Tibial artery (tissue), 4 donors: ENCODE measurements around the gene PTPRN2.

Source experiments
- DNase-seq, 2 donors: peaks; one replicate each; pipeline ENCODE4 v3.0.0-alpha.2; 2019
- H3K27ac ChIP-seq, 2 donors: fragments of 200-600 bp; sonication (generic) in 1 of 2; 1 replicate in 1 of 2; 2 replicates in 1 of 2; pipeline ENCODE4 v1.5.1; 2018 to 2019; ENCODE audit warnings: mild to moderate bottlenecking in 1 of 2
- H3K27me3 ChIP-seq, 2 donors: fragments of 200-600 bp; sonication (generic) in 1 of 2; one replicate each; pipeline versions ENCODE4 v1.5.1 to v1.6.0; 2016 to 2019
- H3K36me3 ChIP-seq, 3 donors: fragments of 200-600 bp; sonication (generic) in 2 of 3; one replicate each; pipeline ENCODE4 v1.5.1; 2016 to 2019; ENCODE audit warnings: mild to moderate bottlenecking in 2 of 3
- H3K4me1 ChIP-seq, 4 donors: fragments of 200-600 bp; sonication (generic) in 2 of 4; 1 replicate in 3 of 4; 2 replicates in 1 of 4; pipeline ENCODE4 v1.5.1; 2016 to 2019
- H3K4me3 ChIP-seq, 2 donors: fragments of 200-600 bp; sonication (generic) in 1 of 2; 1 replicate in 1 of 2; 2 replicates in 1 of 2; pipeline ENCODE4 v1.5.1; 2018 to 2019; ENCODE audit warnings: mild to moderate bottlenecking in 2 of 2
- H3K9me3 ChIP-seq, 3 donors: fragments of 200-600 bp; sonication (generic) in 1 of 3; one replicate each; pipeline ENCODE4 v1.5.1; 2016 to 2019
- intact Hi-C: fragments of 100-400 bp; cut with DNase I; formaldehyde crosslinking; loops from one replicate; pipeline ENCODE4 v1.15.0; 2023; ENCODE audit warnings: low total_unique reads
- TF ChIP-seq, protein P1 (sequence below), 2 experiments: fragments of 200-600 bp in 1 of 2; fragments of 450-650 bp in 1 of 2; IDR thresholded peaks; one replicate each; pipeline ENCODE4 v1.5.1; 2017 to 2019; ENCODE audit warnings: antibody characterized with exemption in 2 of 2, mild to moderate bottlenecking in 1 of 2, moderate library complexity in 1 of 2

PTPRN2 gene

DNA sequence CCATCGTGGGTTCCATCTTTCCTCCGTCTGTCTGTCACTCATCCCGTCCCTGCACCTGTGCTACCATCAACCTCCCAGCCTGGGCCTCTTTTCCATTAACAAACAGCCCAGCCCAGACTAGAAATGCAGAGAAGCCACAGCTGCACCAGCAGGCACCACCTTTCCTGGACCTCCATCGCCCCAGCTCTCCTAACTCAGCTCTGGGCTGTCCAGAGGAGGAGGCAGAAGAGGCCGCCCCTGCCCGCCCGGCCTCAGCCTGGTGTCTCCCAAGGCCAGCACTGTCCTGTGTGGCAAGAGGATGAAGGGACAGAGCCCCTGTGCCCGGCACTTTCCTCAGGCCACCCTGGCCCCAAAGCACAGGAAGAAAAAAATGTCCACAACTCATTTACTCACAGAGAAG is 225.6 kb downstream of the PTPRN2 start:
- no peaks in the 10 kb centered on the region for H3K4me1 ChIP-seq
- TF ChIP-seq, protein P1, sequence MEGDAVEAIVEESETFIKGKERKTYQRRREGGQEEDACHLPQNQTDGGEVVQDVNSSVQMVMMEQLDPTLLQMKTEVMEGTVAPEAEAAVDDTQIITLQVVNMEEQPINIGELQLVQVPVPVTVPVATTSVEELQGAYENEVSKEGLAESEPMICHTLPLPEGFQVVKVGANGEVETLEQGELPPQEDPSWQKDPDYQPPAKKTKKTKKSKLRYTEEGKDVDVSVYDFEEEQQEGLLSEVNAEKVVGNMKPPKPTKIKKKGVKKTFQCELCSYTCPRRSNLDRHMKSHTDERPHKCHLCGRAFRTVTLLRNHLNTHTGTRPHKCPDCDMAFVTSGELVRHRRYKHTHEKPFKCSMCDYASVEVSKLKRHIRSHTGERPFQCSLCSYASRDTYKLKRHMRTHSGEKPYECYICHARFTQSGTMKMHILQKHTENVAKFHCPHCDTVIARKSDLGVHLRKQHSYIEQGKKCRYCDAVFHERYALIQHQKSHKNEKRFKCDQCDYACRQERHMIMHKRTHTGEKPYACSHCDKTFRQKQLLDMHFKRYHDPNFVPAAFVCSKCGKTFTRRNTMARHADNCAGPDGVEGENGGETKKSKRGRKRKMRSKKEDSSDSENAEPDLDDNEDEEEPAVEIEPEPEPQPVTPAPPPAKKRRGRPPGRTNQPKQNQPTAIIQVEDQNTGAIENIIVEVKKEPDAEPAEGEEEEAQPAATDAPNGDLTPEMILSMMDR (IDR thresholded peaks at IDR 0.05): no peak
- DNase-seq: peak in 1 of 2 donors; percentile 50
- H3K27ac ChIP-seq: no peak overlapping the region
- H3K4me3 ChIP-seq: no peak overlapping the region
- intact Hi-C loops: no loop called here
- H3K36me3 ChIP-seq: no peaks in the 10 kb centered on the region
- peaks cover 0 to 11% of the 10 kb centered on the region in 2 donors for H3K27me3 ChIP-seq
- H3K9me3 ChIP-seq: no peaks in the 10 kb centered on the region

DNA sequence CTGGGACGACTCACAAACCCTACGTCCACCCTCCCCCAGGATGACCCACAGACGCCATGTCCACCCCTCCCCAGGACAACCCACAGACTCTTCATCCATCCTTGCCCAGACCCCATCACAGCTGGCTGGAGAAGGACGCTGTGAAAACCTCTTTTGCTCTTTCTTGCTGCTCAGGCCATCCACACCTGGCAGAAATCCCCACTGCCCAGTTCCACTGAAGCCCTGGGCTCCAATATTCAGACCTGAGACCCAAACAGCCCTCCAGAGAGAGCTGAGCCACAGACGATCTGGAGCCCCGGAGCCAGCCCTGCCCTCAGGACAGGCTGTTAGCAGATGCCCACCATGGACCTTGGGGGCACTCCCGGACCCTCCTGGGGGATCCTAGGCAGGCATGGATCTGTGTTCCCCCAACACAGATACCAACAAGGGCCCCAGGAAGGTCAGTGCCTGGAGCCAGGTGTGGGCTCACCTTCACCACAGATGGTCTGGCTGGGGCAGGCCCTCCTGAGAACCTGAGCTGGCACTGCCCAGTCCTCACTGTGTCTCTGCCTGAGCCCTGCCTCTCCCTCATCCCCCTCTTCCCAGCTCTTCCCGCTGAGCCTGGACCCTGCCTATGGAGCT is 226.2 kb downstream of the PTPRN2 start:
- no peaks in the 10 kb centered on the region for H3K9me3 ChIP-seq
- peak in 1 of 2 donors; percentile 48 for DNase-seq
- H3K36me3 ChIP-seq: no peaks in the 10 kb centered on the region
- H3K4me1 ChIP-seq: no peaks in the 10 kb centered on the region
- H3K27me3 ChIP-seq: peaks cover 0 to 12% of the 10 kb centered on the region in 2 donors
- H3K4me3 ChIP-seq: no peak overlapping the region
- TF ChIP-seq, protein P1 (IDR thresholded peaks at IDR 0.05): no peak
- intact Hi-C loops: no loop called here
- H3K27ac ChIP-seq: no peak overlapping the region

DNA sequence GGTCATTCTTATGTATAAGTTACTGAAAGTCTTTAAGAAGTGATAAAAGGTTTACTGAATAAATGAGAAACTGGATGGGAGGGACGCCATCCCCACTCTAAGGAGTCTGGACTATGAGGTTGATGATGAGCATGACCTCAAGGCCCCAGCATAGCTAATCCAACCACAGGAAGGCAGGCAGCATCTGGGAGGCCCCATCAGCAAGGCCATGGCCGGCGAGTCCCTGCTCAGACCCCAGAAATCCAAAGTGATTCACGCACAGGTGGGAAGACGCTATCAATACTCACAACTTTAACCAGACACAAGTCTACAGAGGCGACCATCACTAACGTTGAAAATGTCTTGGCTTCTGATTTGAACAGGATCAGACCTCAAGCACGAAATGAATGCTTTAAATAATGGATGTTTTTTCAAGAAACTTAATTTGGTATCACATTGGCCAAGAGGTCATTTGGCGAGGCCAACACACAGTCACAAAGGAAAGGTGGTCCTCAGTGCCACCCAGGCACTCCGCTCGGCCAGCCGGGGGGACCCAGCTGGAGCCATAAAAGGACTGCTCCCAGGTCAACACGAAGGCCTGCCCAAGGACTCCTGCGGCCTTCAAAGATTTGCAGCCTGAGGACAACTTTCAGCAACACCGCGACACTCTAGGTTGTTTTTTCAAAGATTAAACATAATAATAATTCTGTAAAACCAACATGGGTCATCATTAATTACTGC is 228.5 kb downstream of the PTPRN2 start:
- DNase-seq: peak in 1 of 2 donors; percentile 10
- Histone ChIP-seq H3K27me3 (peaks cover 0 to 12% of the 10 kb centered on the region in 2 donors), H3K36me3 (no peaks in the 10 kb centered on the region), H3K9me3 (peaks cover 0 to 14% (median 0%) of the 10 kb centered on the region in 3 donors), H3K4me3 (no peak overlapping the region), H3K4me1 (no peaks in the 10 kb centered on the region), H3K27ac (no peak overlapping the region)
- TF ChIP-seq, protein P1 (IDR thresholded peaks at IDR 0.05): no peak
- intact Hi-C loops: no loop called here

DNA sequence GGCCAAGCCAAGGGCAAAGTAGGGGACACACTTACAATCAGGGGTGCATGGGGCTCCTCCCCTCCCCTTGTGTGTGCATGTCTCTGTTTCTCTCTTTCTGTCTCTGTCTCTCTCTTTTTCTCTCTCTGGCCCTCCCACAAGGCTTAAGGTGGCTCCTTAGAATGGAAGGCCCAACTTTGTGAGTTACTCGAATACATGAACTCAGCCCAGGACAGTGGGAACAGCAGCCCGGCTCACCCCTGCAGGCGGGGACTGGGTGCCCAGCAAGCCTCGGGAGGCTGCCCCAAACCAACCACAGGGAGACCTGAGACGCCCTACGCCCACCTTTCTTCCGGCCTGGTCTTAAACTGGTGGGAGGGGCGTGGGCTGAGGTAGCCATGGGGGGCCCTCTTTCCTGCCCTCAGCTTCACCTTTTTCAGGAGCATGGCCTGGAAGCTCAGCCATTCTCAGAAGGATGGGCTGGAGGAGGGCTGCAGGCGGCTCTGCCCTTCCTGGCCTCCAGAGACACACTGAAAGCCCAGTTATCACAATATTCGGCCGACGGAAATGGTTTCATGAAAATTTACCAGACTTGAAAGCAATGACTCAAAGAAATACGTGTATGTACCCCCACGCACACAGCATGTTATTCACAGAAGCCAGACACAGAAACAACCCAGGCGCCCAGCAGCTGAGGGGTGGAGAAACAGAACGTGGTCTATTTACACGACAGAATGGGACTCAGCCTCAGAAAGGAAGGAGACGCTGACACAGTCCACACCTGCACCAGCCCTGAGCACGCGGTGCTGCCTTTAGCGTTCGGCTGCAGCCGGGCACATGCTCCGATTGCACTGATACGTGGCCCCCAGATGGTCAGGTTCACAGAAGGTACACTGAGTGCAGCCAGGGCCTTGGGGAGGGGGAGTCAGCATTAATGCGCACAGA is 229.5 kb downstream of the PTPRN2 start:
- H3K9me3 ChIP-seq: peaks cover 0 to 14% (median 0%) of the 10 kb centered on the region in 3 donors
- peak in 1 of 2 donors; percentile 42 for DNase-seq
- no peaks in the 10 kb centered on the region for H3K36me3 ChIP-seq
- H3K27me3 ChIP-seq: peaks cover 0 to 12% of the 10 kb centered on the region in 2 donors
- H3K27ac ChIP-seq: no peak overlapping the region
- intact Hi-C loops: no loop called here
- TF ChIP-seq, protein P1 (IDR thresholded peaks at IDR 0.05): no peak
- H3K4me1 ChIP-seq: no peaks in the 10 kb centered on the region
- H3K4me3 ChIP-seq: no peak overlapping the region

DNA sequence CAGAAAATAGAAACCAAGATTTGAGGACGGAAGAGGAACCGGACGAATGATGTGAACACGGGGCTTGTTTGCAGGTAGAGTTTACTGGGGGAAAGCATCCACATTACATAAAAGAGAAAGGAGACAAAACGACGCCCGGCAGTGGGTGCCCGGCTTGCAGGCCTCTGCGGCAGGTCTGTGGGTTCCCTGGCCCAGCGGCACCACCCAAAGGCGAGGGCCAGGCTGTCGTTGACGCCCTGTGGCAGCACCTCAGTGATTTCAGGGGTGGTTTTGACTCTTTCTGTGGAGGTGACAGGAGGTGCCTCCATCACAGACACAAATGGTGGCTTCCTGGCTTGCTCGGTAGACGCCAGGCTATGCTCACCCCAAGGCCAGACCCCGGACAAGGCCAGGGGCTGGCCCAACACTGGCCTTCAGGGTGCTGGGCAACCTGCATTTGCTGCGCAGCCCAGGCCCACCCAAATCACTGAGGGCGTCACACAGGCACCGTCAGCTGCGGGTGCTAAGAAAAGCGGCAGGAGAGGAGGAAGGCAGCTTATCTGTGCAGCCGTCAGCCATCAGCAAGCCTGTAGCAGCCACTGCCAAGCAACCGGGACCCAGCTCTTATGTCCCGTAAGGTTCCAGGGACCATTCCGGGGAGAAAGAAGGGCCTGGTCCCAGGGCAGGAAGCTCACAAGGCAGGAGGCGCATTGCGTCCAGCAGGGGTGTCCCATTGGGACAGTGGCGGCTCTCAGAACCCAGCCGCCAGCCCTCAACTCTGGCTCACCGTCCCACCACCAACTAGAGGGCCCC is 230.3 kb downstream of the PTPRN2 start:
- Histone ChIP-seq H3K27me3 (peaks cover 0 to 12% of the 10 kb centered on the region in 2 donors), H3K4me1 (no peaks in the 10 kb centered on the region), H3K27ac (no peak overlapping the region), H3K4me3 (no peak overlapping the region), H3K36me3 (no peaks in the 10 kb centered on the region), H3K9me3 (peaks cover 0 to 14% (median 0%) of the 10 kb centered on the region in 3 donors)
- TF ChIP-seq, protein P1 (IDR thresholded peaks at IDR 0.05): no peak
- intact Hi-C loops: no loop called here
- DNase-seq: peak in 1 of 2 donors; percentile 53
